Skin of body (tissue), 2 donors: ENCODE data around the gene ZNF644. TPM values are rescaled to one million over a fixed set of nuclear protein-coding genes. Genes with fewer than 3 reads are reported as not detected.
"Not testable (repeated sequence)": the region's sequence is repeated elsewhere in the genome, so short reads cannot be mapped to it uniquely, and the experiment has no call there.

ENCODE experiments used
- DNase-seq: peaks from one replicate; lab custom pipeline; 2025; lab: John Stamatoyannopoulos, UW
- total RNA-seq: library from RNA; depleted of rRNA; stranded (reverse); fragments of >200 nt; gene quantifications from one replicate; pipeline ENCODE4 v1.2.3, GENCODE V29; 2014

The ZNF644 gene
- total RNA-seq, 1 donor from 2014 or later = 93.9 TPM

DNA sequence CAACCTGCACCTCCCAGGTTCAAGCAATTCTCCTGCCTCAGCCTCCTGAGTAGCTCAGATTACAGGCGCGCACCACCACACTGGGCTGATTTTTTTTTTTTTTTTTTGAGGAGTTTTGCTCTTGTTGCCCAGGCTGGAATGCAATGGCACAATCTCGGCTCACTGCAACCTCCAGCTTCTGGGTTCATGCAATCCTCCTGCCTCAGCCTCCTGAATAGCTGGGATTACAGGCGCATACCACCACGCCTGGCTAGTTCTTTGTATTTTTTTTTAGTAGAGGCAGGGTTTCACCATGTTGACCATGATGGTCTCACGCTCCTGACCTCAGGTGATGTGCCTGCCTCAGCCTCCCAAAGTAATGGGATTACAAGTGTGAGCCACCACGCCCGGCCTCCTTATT, 93.6 kb downstream of the ZNF644 start:
- DNase-seq = not testable (repeated sequence)

DNA sequence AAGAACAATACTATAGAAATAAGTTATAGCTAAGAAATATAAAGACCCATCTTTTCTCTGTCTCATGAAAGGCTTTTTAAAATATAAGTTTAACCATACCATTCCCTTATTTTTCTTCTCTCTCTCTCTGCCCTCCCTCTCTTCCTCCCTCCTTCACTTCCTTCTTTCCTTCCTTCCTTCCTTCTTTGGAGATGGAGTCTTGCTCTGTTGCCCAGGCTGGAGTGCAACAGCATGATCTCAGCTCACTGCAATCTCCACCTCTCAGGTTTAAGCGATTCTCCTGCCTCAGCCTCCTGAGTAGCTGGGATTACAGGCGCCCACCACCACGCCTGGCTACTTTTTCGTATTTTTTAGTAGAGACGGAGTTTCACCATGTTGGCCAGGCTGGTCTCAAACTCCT, 94.2 kb downstream of the ZNF644 start:
- DNase-seq = not testable (repeated sequence)

DNA sequence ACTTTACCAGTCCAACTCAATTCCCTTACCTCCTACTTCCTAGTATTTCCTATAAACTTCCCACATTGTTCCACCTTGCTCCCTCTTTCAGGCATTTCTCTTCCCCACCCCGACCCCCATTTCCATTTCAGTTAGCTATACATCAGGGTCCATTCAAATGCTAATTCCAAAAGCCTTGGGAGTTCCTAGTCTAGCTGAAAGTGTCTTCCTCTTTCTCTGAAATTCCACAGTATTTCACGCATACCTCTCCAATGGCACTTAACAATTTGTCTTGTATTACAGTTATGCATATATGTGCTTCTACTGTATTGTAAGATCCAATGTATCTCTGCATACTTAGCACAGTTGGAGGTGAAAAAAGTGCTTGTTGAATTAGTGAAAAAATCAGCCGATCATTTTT, 94.9 kb downstream of the ZNF644 start:
- no peak for DNase-seq

DNA sequence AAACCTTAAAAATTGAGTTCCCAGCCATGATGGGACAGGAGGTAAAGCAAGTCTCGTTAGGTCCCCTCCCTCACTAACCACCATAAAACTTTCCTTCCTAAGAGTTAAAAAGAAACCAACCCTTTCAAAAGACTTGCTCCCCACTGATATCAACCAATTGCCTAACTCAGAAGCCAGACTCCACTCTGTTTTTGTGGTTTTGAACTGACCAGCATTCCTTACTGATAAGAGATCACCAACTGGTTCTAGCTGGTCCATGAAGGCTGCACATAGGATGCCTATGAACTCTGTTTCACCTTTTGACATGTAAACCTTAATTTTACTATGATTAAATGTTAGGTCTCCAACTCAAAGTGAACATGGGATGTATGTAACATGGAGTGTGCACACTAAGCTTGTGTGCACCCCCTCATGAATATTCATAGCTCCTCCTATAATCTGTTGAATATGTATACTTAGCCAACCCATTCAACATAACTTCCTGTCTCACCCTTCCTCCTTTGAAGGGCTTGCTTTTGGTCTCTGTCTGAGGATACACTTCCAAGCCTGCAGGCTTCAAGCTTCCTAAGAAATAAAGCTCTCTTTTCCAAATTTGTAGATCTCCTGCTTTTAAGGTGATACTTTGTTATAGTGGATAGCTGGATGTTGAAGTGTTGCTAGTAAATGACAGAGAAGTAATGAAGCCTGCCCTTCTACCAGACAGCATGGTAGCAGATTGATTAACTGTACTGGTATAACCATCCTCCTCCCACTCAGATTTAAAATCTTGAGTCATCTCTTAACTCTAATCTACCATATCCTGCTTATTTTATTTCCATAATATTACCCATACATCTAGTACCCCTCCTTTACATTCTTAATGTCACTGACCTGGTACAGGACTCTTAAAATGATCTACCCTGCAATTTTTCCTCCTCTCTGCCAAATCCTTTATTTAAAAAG, 95.6 kb downstream of the ZNF644 start:
- DNase-seq = no peak

- DNase-seq = no peak
Observed at GRCh38 chr1:90924982-90925381, 96.9 kb downstream of the ZNF644 start.

- no peak for DNase-seq
Observed at GRCh38 chr1:90922996-90923395, 98.8 kb downstream of the ZNF644 start.

- DNase-seq = no peak
Observed at GRCh38 chr1:90922202-90922601, 99.6 kb downstream of the ZNF644 start.

DNA sequence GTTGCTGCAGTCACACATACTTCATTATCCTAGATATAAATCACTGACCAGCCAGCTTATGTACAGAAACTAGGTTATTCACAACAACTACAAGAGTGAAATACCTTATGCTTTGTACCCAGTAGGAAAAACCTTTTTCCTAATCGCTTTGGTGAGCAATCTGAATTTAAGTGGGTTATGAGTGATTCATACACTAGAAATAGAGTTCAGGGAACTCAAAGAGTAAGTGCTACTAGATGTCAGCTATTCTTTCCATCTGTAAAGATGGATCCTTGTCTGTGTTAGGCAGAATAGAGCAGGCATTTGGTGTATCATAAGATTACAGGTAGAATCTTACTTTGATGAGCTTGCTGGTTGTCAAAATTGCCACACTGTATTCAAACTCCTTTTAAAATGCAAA, 101.9 kb downstream of the ZNF644 start:
- no peak for DNase-seq

DNA sequence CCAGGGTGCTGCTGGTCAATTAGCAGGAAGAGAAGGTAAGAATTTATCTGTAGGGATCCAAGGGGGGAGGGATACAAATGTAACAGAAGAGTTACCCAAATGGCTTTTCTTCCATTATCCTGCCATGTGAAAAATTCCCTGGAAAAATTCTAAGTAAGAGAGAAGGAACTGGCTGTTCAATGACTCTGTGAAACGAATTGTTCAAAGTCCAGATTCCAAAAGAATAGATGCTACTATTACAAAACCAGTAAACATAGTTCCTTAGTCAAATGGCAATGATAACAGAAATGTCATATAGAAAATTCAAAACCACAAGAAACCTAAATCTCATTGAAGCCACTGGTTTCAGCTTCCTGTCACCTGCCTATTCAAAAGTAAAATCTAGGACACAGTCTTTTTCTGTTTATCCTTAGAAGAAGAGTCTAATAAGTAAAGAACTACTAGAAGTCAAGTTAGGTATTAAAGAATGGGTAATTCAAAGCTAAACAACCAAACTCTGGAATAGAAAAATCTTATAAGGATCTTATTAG, 102.6 kb downstream of the ZNF644 start:
- no peak for DNase-seq

DNA sequence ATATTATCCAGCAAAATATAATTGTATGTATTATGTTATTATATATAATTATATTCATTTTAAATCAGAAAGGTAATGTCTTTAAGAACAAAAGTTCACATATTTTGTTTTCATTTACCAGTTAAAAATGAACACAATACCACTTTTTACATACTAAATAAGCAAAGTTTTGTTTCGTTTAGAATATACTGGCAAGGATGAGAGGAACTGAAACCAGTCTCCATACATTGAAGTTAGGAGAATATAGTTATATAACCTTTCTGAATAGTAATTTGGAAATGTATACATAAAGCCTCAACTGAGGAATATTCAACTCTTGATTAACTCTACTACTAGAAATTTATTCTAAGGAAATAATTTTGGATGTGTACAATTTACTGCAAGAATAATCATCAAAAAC, 110.5 kb downstream of the ZNF644 start:
- DNase-seq = no peak

DNA sequence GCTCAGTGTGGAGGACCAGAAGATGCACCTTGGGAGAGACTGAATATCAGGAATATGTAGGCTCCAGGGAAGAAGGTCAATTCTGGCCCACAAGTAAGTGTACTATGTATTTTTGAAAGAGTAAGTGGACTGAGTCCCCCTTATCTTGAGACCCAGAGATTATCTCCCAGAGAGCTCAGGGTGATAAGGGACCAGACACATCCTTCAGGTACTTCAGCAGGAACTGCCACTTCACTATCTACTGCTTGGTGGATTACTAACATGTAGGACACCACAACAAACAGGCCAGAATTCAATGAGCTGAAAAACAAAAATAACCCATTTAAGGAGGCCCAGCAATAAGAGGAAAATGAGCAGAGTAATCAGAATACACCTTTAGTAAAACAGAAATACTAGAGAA, 119.2 kb downstream of the ZNF644 start:
- DNase-seq = no peak

GRCh38 chr1:90899263-90899662, 122.6 kb downstream of the ZNF644 start:
- no peak for DNase-seq

GRCh38 chr1:90893679-90894078, 128.2 kb downstream of the ZNF644 start:
- not testable (repeated sequence) for DNase-seq

- not testable (repeated sequence) for DNase-seq
Observed at GRCh38 chr1:90892884-90893283, 129.0 kb downstream of the ZNF644 start.

DNA sequence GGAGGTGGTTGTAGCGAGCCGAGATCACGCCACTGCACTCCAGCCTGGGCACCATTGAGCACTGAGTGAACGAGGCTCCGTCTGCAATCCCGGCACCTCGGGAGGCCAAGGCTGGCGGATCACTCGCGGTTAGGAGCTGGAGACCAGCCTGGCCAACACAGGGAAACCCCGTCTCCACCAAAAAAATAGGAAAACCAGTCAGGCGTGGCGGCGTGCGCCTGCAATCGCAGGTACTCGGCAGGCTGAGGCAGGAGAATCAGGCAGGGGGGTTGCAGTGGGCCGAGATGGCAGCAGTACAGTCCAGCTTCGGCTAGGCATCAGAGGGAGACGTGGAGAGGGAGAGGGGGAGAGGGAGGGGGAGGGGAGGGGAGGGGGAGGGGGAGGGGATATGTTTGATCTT, 129.6 kb downstream of the ZNF644 start:
- not testable (repeated sequence) for DNase-seq

- DNase-seq = not testable (repeated sequence)
Observed at GRCh38 chr1:90891756-90892155, 130.1 kb downstream of the ZNF644 start.

DNA sequence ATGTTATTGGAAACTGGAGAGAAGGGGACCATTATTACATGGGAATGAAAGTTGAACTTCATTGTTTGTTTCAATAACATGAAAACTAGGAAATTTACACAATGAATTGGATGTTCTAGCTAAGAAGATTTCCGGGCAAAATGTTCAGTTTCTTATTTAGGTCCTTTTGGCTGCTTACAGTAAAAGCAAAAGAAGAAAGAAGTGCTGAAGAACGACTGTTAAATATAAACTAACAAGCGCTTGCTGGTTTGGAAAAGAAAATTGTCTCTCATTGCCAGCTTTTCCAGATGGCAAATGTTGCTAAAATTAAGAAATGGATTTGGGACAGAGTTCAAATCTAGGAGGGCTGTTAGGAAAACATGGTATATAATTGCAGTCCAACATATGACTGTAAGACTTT, 139.6 kb downstream of the ZNF644 start:
- no peak for DNase-seq

DNA sequence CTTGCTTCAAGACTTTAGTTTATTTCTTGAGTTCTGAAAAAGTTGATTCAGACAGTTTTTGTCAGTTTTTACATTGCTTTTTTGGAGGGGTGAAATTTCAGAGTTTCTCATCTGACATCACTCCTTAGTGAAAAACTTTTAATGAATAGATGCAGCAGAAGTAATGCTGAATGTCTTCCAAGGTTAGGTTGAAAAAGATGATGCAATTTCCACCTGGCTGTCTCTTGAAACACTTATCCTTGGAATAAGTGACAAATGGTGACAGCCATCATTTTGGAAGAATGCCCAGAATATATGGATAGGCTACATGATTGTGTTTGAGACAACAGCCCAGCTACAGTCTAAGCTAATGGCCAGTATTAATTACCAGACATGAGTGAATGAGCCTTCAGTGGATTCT, 140.8 kb downstream of the ZNF644 start:
- no peak for DNase-seq

GRCh38 chr1:90879281-90879680, 142.6 kb downstream of the ZNF644 start:
- no peak for DNase-seq

DNA sequence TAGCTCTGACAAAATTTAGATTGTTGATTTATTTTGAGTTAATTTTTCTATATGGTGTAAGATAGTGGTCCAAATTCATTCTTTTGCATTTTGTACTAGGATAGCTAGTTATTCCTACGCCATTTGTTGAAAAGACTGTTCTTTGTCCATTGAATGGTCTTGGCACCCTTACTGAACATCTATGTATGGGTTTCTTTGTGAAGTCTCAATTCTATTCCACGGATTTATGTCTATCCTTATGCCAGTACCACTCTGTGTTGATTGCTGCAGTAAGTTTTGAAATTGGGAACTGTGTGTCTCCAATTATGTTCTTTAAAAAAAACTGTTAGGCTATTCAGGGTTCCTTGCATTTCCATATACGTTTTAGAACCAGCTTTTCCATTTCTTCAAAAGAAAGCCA, 145.7 kb downstream of the ZNF644 start:
- DNase-seq = no peak
